ENCODE measurements around the gene TCL1A. TPM values are rescaled to one million over a fixed set of nuclear protein-coding genes. Genes with fewer than 3 reads are reported as not detected.
"Not testable (repeated sequence)": the region's sequence is repeated elsewhere in the genome, so short reads cannot be mapped to it uniquely, and the experiment has no call there.

Gene TCL1A
- total RNA-seq, 1 donor = not detected

GRCh38 chr14:95756127-95756526 lies 42.2 kb upstream of the TCL1A start:
- no peak for DNase-seq (ENCODE audit: low read depth)
- no peak overlapping the region for H3K4me3 ChIP-seq (ENCODE audit: low read depth, low read length)
- no peak for TF ChIP-seq CTCF (IDR thresholded peaks at IDR 0.05; ENCODE audit: insufficient read depth, low read depth, low read length)

- no peak overlapping the region for H3K4me3 ChIP-seq (ENCODE audit: low read depth, low read length)
- no peak for TF ChIP-seq CTCF (IDR thresholded peaks at IDR 0.05; ENCODE audit: insufficient read depth, low read depth, low read length)
- no peak for DNase-seq (ENCODE audit: low read depth)
Observed at GRCh38 chr14:95741781-95742180, 27.9 kb upstream of the TCL1A start.

- TF ChIP-seq CTCF (IDR thresholded peaks at IDR 0.05; ENCODE audit: insufficient read depth, low read depth, low read length) = no peak
- no peak overlapping the region for H3K4me3 ChIP-seq (ENCODE audit: low read depth, low read length)
- DNase-seq (ENCODE audit: low read depth) = peak; percentile 42
Observed at GRCh38 chr14:95741038-95741490, 27.1 kb upstream of the TCL1A start.

GRCh38 chr14:95739356-95739755 lies 25.4 kb upstream of the TCL1A start:
- no peak for DNase-seq (ENCODE audit: low read depth)
- no peak overlapping the region for H3K4me3 ChIP-seq (ENCODE audit: low read depth, low read length)
- no peak for TF ChIP-seq CTCF (IDR thresholded peaks at IDR 0.05; ENCODE audit: insufficient read depth, low read depth, low read length)

GRCh38 chr14:95733212-95733611 lies 19.3 kb upstream of the TCL1A start:
- no peak for TF ChIP-seq CTCF (IDR thresholded peaks at IDR 0.05; ENCODE audit: insufficient read depth, low read depth, low read length)
- H3K4me3 ChIP-seq (ENCODE audit: low read depth, low read length) = no peak overlapping the region
- DNase-seq (ENCODE audit: low read depth) = no peak

- DNase-seq (ENCODE audit: low read depth) = no peak
- no peak for TF ChIP-seq CTCF (IDR thresholded peaks at IDR 0.05; ENCODE audit: insufficient read depth, low read depth, low read length)
- no peak overlapping the region for H3K4me3 ChIP-seq (ENCODE audit: low read depth, low read length)
Observed at GRCh38 chr14:95730126-95730525, 16.2 kb upstream of the TCL1A start.

GRCh38 chr14:95729402-95730028 lies 15.6 kb upstream of the TCL1A start:
- not testable (repeated sequence) for DNase-seq (ENCODE audit: low read depth); H3K4me3 ChIP-seq (ENCODE audit: low read depth, low read length)

Data from fibroblast of villous mesenchyme (primary cell).